GM19455 (cell line): ENCODE data around the gene COBL.
A peak's percentile ranks its signal among the peaks of the same experiment; 100 is the strongest.
"Not testable (repeated sequence)": the region's sequence is repeated elsewhere in the genome, so short reads cannot be mapped to it uniquely, and the experiment has no call there.

Source experiments
- ATAC-seq: cut with Tn5 transposase; IDR thresholded peaks from one replicate; pipeline ENCODE4 v1.9.1; 2021; ENCODE audit not compliant: unreplicated experiment

The COBL gene

DNA sequence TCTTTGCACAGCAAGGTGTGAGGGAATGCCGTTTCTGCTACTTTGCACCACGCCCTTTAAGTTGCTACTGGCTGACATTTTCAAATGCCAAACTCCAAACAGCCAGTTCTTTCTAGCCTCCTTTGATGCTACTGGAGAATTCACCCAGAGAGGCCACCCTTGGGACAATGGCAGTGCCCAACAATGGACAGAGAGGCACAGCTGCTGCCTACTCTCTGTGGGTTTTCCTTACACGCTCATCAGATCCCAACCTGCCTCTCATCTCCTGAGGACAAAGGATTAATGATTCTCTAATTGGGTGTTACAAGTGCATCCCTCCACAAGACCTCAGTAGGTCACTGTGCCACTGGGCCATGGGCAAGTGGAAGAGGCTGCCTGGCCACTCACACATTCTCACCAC is 105.8 kb downstream of the COBL start:
- no peak for ATAC-seq

GRCh38 chr7:51209426-51209825 is 107.2 kb downstream of the COBL start:
- no peak for ATAC-seq

DNA sequence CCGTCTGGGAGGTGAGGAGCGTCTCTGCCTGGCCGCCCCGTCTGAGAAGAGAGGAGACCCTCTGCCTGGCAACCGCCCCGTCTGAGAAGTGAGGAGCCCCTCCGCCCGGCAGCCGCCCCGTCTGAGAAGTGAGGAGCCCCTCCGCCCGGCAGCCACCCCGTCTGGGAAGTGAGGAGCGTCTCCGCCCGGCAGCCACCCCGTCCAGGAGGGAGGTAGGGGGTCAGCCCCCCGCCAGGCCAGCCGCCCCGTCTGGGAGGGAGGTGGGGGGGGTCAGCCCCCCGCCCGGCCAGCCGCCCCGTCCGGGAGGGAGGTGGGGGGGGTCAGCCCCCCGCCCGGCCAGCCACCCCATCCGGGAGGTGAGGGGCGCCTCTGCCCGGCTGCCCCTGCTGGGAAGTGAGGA is 108.5 kb downstream of the COBL start:
- ATAC-seq = not testable (repeated sequence)

- no peak for ATAC-seq
Observed at GRCh38 chr7:51198654-51199053, 118.0 kb downstream of the COBL start.

DNA sequence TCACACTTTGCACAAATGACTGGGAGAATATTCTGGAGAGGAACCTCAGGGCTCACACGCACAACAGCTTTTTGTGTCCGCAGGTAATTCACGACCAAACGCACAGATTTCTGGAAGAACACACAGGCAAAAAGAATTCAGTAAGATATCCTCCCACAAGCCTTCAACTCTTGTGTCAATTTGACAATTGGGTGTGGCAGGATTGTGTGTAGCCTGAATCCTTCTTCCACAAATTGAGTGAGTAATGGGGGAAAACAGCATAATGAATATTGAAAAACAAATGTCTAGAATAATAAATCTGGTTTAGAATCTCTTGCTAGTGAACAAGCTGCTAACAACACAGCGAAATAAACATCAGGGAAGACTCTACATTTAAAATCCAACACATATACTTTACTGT is 125.6 kb downstream of the COBL start:
- no peak for ATAC-seq

GRCh38 chr7:51189777-51190176 is 126.8 kb downstream of the COBL start:
- no peak for ATAC-seq

GRCh38 chr7:51188987-51189386 is 127.6 kb downstream of the COBL start:
- no peak for ATAC-seq

- ATAC-seq = no peak
Observed at GRCh38 chr7:51187941-51188340, 128.7 kb downstream of the COBL start.

DNA sequence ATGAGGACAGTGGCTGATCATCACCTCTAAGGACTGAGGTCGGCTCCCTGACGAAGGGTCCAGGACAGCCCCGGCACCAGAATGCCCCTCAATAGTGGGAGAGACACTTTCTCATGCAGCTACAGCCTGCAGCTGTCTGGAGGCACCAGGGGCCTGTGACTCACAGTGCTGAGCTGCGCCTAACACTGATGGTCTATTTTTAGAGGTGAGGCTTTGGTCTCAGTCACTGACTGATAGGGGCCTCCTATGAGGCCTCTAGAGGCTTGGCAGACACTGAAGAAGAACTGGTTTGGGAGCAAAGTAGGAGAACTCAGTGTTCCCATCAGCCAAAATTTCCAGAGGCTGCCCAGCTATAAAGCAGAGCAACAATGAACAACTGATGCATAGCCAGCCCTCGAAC is 130.1 kb downstream of the COBL start:
- ATAC-seq = no peak

DNA sequence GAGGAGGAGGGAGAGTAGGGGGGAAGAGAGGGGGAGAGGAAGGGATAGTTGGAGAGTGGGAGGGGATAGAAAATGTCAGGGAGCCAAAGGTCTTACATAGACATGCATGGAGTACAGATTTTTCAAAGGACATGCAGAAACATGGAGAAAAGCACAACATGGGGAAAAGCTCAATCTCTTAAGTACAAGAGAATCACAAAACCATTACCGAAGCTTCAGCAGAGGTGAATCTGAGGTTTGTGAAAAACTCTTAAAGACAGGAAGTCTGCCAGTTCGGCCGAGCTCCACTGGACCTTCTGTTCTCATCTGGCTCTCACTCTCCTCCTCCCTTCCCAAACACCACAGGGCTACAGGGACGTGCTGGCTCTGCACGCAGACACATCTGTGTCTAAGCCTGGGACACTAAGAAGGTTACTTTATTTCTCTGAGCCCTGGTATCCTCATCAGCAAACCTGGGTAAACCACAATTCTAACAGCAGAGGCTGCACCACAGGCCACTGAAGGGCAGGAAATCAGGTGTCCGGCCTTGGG is 133.9 kb downstream of the COBL start:
- no peak for ATAC-seq

DNA sequence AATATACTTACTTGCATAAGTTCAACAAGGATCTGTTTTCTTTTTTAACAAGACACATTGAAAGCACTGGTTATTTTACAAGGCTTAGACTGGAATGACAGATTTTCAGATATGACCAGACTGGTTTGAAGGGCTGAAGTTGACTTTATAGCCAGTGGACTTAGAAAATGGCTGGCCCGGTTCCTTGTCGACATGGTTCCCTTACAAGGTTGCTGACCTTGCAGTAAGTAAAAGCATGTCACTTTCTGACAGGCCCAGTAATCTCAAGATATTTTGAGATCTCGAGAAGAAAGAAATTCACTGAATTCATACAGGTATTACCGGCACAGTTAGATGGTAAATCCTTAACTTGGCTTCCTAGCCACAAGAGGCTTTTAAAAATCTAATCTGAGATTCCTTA is 136.5 kb downstream of the COBL start:
- no peak for ATAC-seq

DNA sequence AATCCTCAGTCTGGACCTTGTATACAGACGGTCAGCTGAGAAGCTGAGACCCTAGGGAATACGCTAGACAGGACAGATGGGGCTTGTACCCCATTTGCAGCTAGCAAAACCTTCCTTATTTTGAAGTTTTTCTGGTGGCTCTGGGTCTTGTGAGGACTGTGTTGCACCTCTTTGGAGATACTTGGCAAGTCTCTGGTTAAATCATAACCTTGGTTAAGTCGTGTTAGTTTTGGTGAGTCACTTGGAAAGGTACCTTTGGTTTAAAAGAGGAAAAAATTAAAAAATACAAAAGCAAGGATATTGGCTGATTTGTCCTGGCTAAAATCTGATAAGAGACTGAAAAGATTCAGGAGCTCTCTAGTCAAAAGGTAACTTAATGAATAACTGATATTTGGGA is 140.6 kb downstream of the COBL start:
- ATAC-seq = no peak

DNA sequence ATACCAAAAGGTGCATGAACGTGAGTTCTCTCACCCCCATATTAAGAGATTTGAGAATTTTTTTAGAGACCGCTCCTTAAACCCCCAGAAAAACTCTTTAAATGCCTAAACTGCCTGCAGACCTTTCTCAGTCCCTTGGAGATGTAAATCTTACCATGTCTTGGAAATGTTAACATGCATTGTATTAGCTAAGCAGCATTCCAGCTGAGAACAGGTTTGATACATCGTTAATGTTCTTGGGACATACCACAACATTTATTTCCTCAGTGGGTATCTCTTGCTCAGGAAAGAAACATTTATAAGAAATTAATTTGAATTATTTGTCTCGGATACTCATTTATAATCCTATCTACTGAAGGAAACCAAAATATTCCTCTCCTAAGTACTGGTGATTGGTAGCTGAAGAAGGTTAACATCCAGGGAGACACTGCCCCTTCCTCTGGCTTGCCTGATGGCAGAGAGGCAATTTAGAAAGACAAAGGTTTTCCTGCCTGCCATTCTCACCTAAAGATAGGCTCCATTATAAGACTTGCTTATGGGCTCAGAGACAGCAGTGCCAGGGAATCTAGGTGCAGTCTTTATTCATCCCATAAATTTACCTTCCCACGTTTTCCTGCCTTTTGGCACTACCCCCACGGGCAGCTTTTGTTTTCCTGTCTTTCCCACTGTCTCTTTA is 141.2 kb downstream of the COBL start:
- ATAC-seq = no peak

DNA sequence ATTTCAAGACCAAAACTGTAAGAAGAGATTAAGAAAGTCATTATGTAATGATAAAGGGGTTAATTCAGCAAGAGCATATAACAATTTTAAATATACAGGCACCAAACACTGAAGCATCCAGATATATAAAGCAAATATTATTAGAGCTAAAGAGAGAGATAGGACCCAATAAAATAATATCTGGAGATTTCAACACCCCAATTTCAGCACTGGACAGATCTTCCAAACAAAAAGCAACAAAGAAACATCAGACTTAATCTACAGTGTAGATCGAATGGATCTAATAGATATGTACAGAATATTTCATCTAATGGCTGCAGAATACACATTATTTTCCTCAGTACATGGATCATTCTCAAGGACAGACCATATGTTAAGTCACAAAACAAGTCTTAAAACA is 151.3 kb downstream of the COBL start:
- no peak for ATAC-seq

DNA sequence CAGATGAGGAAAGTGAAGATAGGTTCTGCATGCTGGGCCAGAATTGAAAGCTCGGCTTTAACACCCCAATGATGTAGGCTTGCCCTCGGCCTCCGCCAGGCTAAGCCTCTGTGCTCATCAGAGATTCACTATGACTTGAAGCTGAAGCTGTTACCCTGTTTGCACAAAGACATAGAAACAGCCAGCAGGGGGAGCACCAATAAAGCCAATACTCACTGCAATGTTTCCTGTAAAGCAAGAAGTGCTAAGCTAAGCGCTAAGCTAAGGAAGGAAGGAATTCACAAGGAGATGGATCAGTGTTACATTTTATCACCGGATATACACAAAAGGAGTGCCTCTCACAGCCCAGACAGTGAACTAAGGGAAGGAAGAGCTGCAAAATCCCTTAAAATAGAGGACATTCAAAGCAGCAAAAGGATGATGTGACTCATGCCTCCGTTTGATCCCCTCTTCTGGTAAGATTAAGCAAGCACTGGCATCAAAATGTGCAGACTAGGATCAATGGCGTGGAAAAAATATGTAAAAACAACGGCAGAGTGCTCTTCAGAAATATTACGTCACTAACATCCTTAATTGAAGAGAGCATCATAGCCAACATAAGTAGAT is 153.8 kb downstream of the COBL start:
- peak; percentile 86 for ATAC-seq

DNA sequence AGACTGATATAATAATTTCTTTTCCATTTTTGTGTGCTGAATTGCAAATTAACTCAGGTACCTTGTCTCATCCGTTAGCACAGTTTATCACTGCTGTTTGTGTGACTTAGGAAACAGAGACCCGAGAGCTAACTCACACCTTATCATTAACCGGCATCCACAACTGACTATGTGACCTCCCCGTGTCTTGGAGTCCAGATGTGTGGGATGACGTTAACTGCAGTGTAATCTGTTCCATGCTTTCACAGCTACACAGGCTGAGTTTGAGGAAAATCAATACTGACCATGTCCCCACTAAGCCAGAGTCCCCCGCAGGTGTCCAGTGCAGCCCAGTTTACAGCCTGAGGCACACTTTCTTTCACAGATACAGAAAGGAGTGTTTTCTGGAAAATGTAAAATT is 154.7 kb downstream of the COBL start:
- no peak for ATAC-seq

DNA sequence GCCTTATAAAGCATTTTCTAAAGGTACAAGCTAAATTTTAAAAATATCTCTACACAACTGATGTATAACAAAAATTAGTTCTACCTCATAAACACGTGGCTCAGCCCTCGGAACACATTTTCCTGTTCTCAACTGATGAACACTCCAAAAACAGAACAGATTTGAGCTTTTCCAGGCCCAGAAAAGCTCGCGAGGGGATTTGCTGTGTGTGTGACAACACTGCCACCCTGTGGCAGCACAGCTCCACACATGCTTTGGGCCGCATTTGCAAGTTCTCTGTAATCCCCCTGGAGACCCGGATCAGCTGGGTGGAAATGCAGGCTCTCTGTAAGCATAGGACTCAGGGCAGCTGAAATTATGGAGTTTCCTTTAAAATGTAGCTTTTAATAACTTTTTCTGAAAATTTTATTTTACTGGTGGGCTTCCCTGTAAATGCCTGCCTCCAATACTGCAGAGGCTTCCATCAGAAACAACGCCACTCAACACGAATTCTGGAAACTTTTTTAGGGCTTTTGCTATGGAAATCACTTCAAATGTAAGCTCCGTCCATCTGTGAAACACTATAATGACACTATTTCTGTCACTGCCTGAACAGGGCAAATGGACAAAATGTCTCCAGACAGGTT is 155.5 kb downstream of the COBL start:
- ATAC-seq = no peak

- no peak for ATAC-seq
Observed at GRCh38 chr7:51160411-51160810, 156.2 kb downstream of the COBL start.

GRCh38 chr7:51158742-51159445 is 157.7 kb downstream of the COBL start:
- no peak for ATAC-seq

DNA sequence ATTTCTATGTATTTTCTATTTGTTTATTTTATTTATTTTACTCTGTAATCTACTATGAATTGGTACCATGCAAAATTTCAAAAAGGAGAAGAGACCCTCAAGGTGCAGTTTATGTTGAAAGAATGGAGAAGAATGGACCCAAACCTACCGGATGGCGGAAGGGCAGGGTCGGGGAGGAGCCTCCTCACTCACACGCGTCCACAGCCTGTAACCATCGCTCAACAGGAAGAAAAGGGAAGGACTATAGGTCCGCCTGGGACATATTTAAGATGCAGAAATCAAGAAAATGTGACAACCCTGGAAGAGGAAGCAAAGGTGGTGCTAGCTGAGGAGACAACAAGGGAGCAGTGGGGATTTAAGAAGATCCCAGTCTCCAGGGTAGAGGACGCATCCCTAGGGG is 158.4 kb downstream of the COBL start:
- no peak for ATAC-seq

- ATAC-seq = no peak
Observed at GRCh38 chr7:51154201-51154600, 162.4 kb downstream of the COBL start.

DNA sequence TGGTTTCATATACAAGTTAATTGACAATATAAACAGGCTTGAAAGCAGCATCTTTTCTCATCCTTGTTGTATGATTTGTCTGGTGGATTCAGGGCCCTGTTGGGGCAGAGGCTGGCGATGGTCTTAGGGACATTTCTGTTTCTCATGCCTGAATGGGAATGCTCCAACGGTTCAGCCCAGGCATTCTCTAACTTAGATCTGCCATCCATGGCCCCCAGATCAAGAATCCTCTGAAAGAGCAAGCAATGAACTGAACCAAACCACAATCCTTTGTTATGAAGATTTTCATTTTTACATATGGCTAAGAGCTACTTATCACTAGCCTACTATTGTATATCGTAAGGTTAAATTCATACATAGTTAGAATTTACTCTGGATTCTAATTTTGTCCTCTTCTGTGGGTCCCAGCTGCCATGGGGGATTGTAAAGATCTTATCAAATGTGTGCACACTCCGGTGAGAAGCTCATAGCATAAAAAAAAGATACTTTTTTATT is 163.9 kb downstream of the COBL start:
- ATAC-seq = no peak
